OCI-LY1 (cell line): ENCODE results near the gene ZNF609.

ENCODE experiments used
- H2AFZ ChIP-seq: fragments of 200-600 bp; sonication (generic), shearing (Covaris generic); 2 replicates; pipeline ENCODE4 v1.6.0; 2014; ENCODE audit warnings: antibody characterized with exemption, mild to moderate bottlenecking, low read length
- H3F3A ChIP-seq: fragments of 200-600 bp; sonication (generic), shearing (Covaris generic); 2 replicates; pipeline ENCODE4 v1.6.0; 2014; ENCODE audit warnings: mild to moderate bottlenecking, antibody characterized with exemption, low read length, moderate library complexity; ENCODE audit not compliant: insufficient read depth
- H3K27ac ChIP-seq: fragments of 200-600 bp; sonication (generic); 2 replicates; pipeline ENCODE4 v1.5.1; 2014; ENCODE audit warnings: low read length, mixed run types, mild to moderate bottlenecking, low read depth; ENCODE audit not compliant: poor library complexity, severe bottlenecking
- H3K27me3 ChIP-seq: fragments of 200-600 bp; sonication (generic); 2 replicates; pipeline ENCODE4 v1.6.0; 2014; ENCODE audit warnings: antibody characterized with exemption, mild to moderate bottlenecking, low read length, moderate library complexity; ENCODE audit not compliant: insufficient read depth
- H3K36me3 ChIP-seq: fragments of 200-600 bp; sonication (generic); 2 replicates; pipeline ENCODE4 v1.6.1; 2014; ENCODE audit warnings: mild to moderate bottlenecking, antibody characterized with exemption, low read length, moderate library complexity, mixed read lengths; ENCODE audit not compliant: insufficient read depth
- H3K4me1 ChIP-seq: fragments of 200-600 bp; sonication (generic); 2 replicates; pipeline ENCODE4 v1.5.1; 2014; ENCODE audit warnings: mild to moderate bottlenecking, low read length, moderate library complexity; ENCODE audit not compliant: insufficient read depth, severe bottlenecking
- H3K4me2 ChIP-seq: fragments of 200-600 bp; sonication (generic), shearing (Covaris generic); 2 replicates; pipeline ENCODE4 v1.6.1; 2014; ENCODE audit warnings: low read length
- H3K4me3 ChIP-seq: fragments of 200-600 bp; sonication (generic); 2 replicates; pipeline ENCODE4 v1.5.1; 2014; ENCODE audit warnings: low read length, low read depth, mild to moderate bottlenecking, mixed read lengths; ENCODE audit not compliant: poor library complexity, severe bottlenecking
- H3K79me2 ChIP-seq: fragments of 200-600 bp; shearing (Covaris generic); 2 replicates; pipeline ENCODE4 v1.6.1; 2016; ENCODE audit warnings: mixed run types, low read length, mixed read lengths; ENCODE audit not compliant: insufficient read depth
- H3K9ac ChIP-seq: fragments of 200-600 bp; sonication (generic), shearing (Covaris generic); 2 replicates; pipeline ENCODE4 v1.6.1; 2014; ENCODE audit warnings: mild to moderate bottlenecking, low read length, mixed read lengths
- H3K9me2 ChIP-seq: fragments of 200-600 bp; sonication (generic), shearing (Covaris generic); 2 replicates; pipeline ENCODE4 v1.6.1; 2014; ENCODE audit warnings: low read depth, mild to moderate bottlenecking, low read length, mixed read lengths
- H3K9me3 ChIP-seq: fragments of 200-600 bp; shearing (Covaris generic); 2 replicates; pipeline ENCODE4 v1.6.1; 2014; ENCODE audit warnings: low read length, mixed read lengths
- H4K20me1 ChIP-seq: fragments of 200-600 bp; sonication (generic), shearing (Covaris generic); 2 replicates; pipeline ENCODE4 v1.6.0; 2016; ENCODE audit warnings: mild to moderate bottlenecking, low read length; ENCODE audit not compliant: insufficient read depth
- CTCF ChIP-seq: fragments of 200-600 bp; sonication (generic), shearing (Covaris generic); IDR thresholded peaks from 2 replicates; pipeline ENCODE4 v1.5.1; 2017; ENCODE audit warnings: mild to moderate bottlenecking, antibody characterized with exemption, low read length, moderate library complexity, mixed read lengths
- EZH2 ChIP-seq: fragments of 200-600 bp; sonication (generic), shearing (Covaris generic); IDR thresholded peaks from 2 replicates; pipeline ENCODE4 v1.8.0; 2017; ENCODE audit warnings: borderline replicate concordance, mixed run types, mild to moderate bottlenecking, antibody characterized with exemption, low read length, moderate library complexity, mixed read lengths

ZNF609 gene

GRCh38 chr15:64687172-64687571 lies 226.8 kb downstream of the ZNF609 start:
- Histone ChIP-seq H3F3A (no peaks in the 10 kb centered on the region), H3K27ac (no peak overlapping the region), H3K79me2 (no peaks in the 10 kb centered on the region), H3K4me1 (no peaks in the 10 kb centered on the region), H3K9ac (no peak overlapping the region), H4K20me1 (no peaks in the 10 kb centered on the region), H3K9me2 (no peaks in the 10 kb centered on the region), H3K36me3 (peaks cover 69% of the 10 kb centered on the region), H3K4me3 (no peak overlapping the region), H3K4me2 (no peak overlapping the region), H3K9me3 (no peaks in the 10 kb centered on the region), H2AFZ (no peak overlapping the region), H3K27me3 (no peaks in the 10 kb centered on the region)
- TF ChIP-seq CTCF (no peak), EZH2 (no peak)

GRCh38 chr15:64687688-64688087 lies 227.3 kb downstream of the ZNF609 start:
- Histone ChIP-seq H3K36me3 (peaks cover 67% of the 10 kb centered on the region), H3K27ac (no peak overlapping the region), H3K4me1 (no peaks in the 10 kb centered on the region), H3K4me2 (no peak overlapping the region), H3K9ac (no peak overlapping the region), H2AFZ (no peak overlapping the region), H3K4me3 (no peak overlapping the region), H3F3A (no peaks in the 10 kb centered on the region), H3K9me3 (no peaks in the 10 kb centered on the region), H3K9me2 (no peaks in the 10 kb centered on the region), H3K79me2 (no peaks in the 10 kb centered on the region), H4K20me1 (no peaks in the 10 kb centered on the region), H3K27me3 (no peaks in the 10 kb centered on the region)
- TF ChIP-seq EZH2, result no peak
- TF ChIP-seq CTCF, result no peak

GRCh38 chr15:64688770-64689169 lies 228.4 kb downstream of the ZNF609 start:
- Histone ChIP-seq H2AFZ (no peak overlapping the region), H3K9ac (no peak overlapping the region), H3K9me2 (no peaks in the 10 kb centered on the region), H3F3A (no peaks in the 10 kb centered on the region), H3K27ac (no peak overlapping the region), H3K36me3 (peaks cover 76% of the 10 kb centered on the region), H3K79me2 (no peaks in the 10 kb centered on the region), H3K27me3 (no peaks in the 10 kb centered on the region), H3K4me2 (no peak overlapping the region), H4K20me1 (no peaks in the 10 kb centered on the region), H3K9me3 (no peaks in the 10 kb centered on the region), H3K4me3 (no peak overlapping the region), H3K4me1 (no peaks in the 10 kb centered on the region)
- TF ChIP-seq EZH2, result no peak
- TF ChIP-seq CTCF, result no peak
